Smooth muscle cell (in vitro differentiated cells): ENCODE results near the gene DST. TPM values are rescaled to one million over a fixed set of nuclear protein-coding genes. Genes with fewer than 3 reads are reported as not detected.

ENCODE experiments used
- DNase-seq: peaks from one replicate; lab custom pipeline; 2025; ENCODE audit not compliant: unreplicated experiment; lab: John Stamatoyannopoulos, UW
- H2AFZ ChIP-seq: fragments of 200-600 bp; sonication (generic); 2 replicates; pipeline ENCODE4 v1.6.0; 2016; ENCODE audit warnings: antibody characterized with exemption, low read depth, mild to moderate bottlenecking
- H3F3A ChIP-seq: fragments of 200-600 bp; sonication (generic); 2 replicates; pipeline ENCODE4 v1.6.0; 2017; ENCODE audit warnings: antibody characterized with exemption, low read depth
- H3K27ac ChIP-seq: fragments of 200-600 bp; sonication (generic); 2 replicates; pipeline ENCODE4 v1.5.1; 2016; ENCODE audit warnings: low read depth, mild to moderate bottlenecking
- H3K27me3 ChIP-seq: fragments of 200-600 bp; sonication (generic); 2 replicates; pipeline ENCODE4 v1.6.1; 2016; ENCODE audit warnings: low read depth, mild to moderate bottlenecking
- H3K36me3 ChIP-seq: fragments of 200-600 bp; sonication (generic); 2 replicates; pipeline ENCODE4 v1.5.1; 2016; ENCODE audit warnings: low read depth
- H3K4me1 ChIP-seq: fragments of 200-600 bp; sonication (generic); 2 replicates; pipeline ENCODE4 v1.5.1; 2016; ENCODE audit warnings: low read depth
- H3K4me2 ChIP-seq: fragments of 200-600 bp; sonication (generic); 2 replicates; pipeline ENCODE4 v1.6.0; 2016; ENCODE audit warnings: mild to moderate bottlenecking
- H3K4me3 ChIP-seq: fragments of 200-600 bp; sonication (generic); 2 replicates; pipeline ENCODE4 v1.5.1; 2016; ENCODE audit warnings: mild to moderate bottlenecking
- H3K79me2 ChIP-seq: fragments of 200-600 bp; sonication (generic); 2 replicates; pipeline ENCODE4 v1.6.0; 2016; ENCODE audit warnings: low read depth, mild to moderate bottlenecking
- H3K9ac ChIP-seq: fragments of 200-600 bp; sonication (generic); 2 replicates; pipeline ENCODE4 v1.6.0; 2016; ENCODE audit warnings: low read depth
- H3K9me3 ChIP-seq: fragments of 200-600 bp; sonication (generic); replicated peaks from 2 replicates; pipeline ENCODE4 v1.5.1; 2016; ENCODE audit warnings: low read depth
- H4K20me1 ChIP-seq: fragments of 200-600 bp; sonication (generic); 2 replicates; pipeline ENCODE4 v1.6.0; 2016; ENCODE audit warnings: low read depth
- CTCF ChIP-seq: fragments of 200-600 bp; sonication (generic); IDR thresholded peaks from 2 replicates; pipeline ENCODE4 v1.5.1; 2017; ENCODE audit warnings: borderline replicate concordance, mild to moderate bottlenecking, antibody characterized with exemption; ENCODE audit not compliant: insufficient read depth, poor library complexity, severe bottlenecking
- WGBS: methylation state at CpG from one replicate; pipeline ENCODE4 v1.1.7; 2016; ENCODE audit warnings: low lambda C conversion rate; 5-methylcytosine and 5-hydroxymethylcytosine counted together
- polyA plus RNA-seq: library from polyadenylated mRNA; unstranded; fragments of >200 nt; fragmentation: Nextera tagmentation; extraction: Ambion mirVana; gene quantifications from 2 replicates; pipeline ENCODE4 v1.2.1, GENCODE V29; 2016
- total RNA-seq: library from RNA; depleted of rRNA; stranded (reverse); fragments of >200 nt; gene quantifications from 2 replicates; pipeline ENCODE4 v1.2.3, GENCODE V29; 2014

DST gene
- total and polyA plus RNA-seq, 2 experiments from 2014 or later: 17.1 to 186 TPM

- Histone ChIP-seq H3F3A (no peaks in the 10 kb centered on the region), H3K4me2 (no peak overlapping the region), H3K4me3 (no peak overlapping the region), H4K20me1 (no peaks in the 10 kb centered on the region), H3K9me3 (no peaks in the 10 kb centered on the region), H3K27ac (no peak overlapping the region), H2AFZ (no peak overlapping the region), H3K27me3 (no peaks in the 10 kb centered on the region), H3K9ac (no peak overlapping the region), H3K4me1 (no peaks in the 10 kb centered on the region), H3K36me3 (peaks cover 7% of the 10 kb centered on the region), H3K79me2 (no peaks in the 10 kb centered on the region)
- TF ChIP-seq CTCF: no peak
- WGBS: 94% methylated on average over 5 of the region's 5 CpGs
- no peak for DNase-seq
Observed at GRCh38 chr6:56458324-56458884, 184.3 kb downstream of the DST start.

DNA sequence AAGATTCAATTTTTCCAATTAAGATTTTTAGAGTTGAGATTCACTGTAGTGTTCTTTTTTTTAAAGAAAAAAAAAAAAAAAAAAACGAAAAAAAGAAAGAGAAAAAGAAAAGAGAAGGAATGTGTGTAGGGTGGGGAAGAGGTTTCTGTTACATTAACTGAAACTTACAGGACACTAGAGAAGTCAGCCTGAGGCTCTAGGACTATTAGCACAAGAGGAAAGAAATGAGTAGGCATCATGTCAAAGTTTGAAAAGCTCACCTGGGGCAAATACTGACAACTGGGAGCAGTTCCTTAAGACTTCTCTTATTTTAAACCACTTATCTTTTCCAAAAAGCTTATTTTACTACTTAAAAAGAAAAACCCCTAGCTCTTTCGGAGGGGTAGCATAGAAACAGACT is 185.9 kb downstream of the DST start:
- Histone ChIP-seq H2AFZ (no peak overlapping the region), H3K9ac (no peak overlapping the region), H3K36me3 (peaks cover 7% of the 10 kb centered on the region), H3K9me3 (no peaks in the 10 kb centered on the region), H3K27me3 (no peaks in the 10 kb centered on the region), H3K79me2 (no peaks in the 10 kb centered on the region), H3F3A (no peaks in the 10 kb centered on the region), H3K4me1 (no peaks in the 10 kb centered on the region), H3K27ac (no peak overlapping the region), H3K4me2 (no peak overlapping the region), H3K4me3 (no peak overlapping the region), H4K20me1 (no peaks in the 10 kb centered on the region)
- no peak for DNase-seq
- no peak for TF ChIP-seq CTCF
- WGBS: 68% methylated on average over 2 of the region's 2 CpGs

DNA sequence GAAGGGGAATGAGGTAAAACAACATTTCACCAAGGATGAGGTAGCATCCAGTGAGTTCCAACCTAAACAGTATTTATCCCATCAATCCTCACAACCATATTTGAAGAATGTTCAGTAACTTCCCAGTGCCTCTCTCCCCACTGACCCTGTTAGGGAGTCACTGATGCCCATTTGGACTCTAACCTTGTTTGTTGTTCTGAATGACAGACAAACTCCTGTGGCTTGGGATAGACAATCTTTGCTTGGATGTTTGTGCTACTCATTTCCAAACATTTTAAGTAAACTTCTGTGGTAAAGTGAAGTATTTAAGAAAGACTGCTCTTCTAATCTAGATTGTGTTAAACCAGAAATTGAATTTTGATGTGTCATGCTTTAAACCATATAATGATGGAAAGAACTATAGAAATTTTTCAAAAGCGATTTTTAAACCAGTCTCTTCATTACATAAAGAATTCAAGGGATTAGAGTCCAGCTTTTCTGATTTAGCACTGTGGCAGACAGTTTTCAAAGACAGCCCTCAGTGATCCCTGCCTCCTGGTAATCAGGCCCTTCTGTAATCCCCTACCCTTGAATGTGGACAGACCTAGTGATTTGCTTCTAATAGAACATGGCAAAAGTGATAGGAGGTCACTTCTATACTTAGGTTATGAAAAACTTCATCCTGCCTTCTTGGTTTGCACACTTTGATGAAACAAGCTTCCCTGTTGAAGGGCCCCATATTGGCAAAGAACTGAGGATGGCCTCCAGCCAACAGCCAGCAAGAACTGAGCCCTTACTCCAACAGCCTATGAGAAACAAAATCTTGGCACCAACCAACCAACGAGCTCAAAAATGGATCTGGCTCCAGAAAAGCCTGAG is 191.6 kb downstream of the DST start:
- peak overlapping the region; percentile 2 for H3K4me2 ChIP-seq
- TF ChIP-seq CTCF: no peak
- 51% methylated on average over 2 of the region's 2 CpGs for WGBS
- no peaks in the 10 kb centered on the region for H3K36me3 ChIP-seq
- H3K27me3 ChIP-seq: no peaks in the 10 kb centered on the region
- H3K4me3 ChIP-seq: no peak overlapping the region
- no peak for DNase-seq
- H4K20me1 ChIP-seq: no peaks in the 10 kb centered on the region
- H3K9me3 ChIP-seq: no peaks in the 10 kb centered on the region
- no peaks in the 10 kb centered on the region for H3K4me1 ChIP-seq
- H3K9ac ChIP-seq: no peak overlapping the region
- no peaks in the 10 kb centered on the region for H3F3A ChIP-seq
- H3K27ac ChIP-seq: no peak overlapping the region
- no peaks in the 10 kb centered on the region for H3K79me2 ChIP-seq
- H2AFZ ChIP-seq: no peak overlapping the region

DNA sequence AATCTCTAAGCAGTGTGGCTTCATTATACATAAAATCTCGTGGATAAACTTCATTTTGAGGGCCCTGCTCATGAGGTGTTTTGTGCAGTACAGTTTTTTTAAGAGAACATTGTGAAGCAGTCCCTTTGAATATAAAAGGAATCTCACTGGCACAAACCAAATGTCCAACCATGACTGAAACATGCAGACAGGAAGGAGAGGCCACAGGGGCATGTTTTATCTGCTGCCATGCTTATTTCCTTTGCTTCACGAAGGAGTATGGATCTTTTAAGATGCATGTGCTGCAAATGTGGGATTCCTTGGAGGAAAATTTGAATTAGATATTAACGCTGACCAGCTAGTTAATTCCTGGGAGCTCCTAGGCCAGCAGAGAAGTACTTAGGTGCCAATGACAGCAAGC is 192.3 kb downstream of the DST start:
- no peaks in the 10 kb centered on the region for H3K79me2 ChIP-seq
- no peak for TF ChIP-seq CTCF
- no peaks in the 10 kb centered on the region for H4K20me1 ChIP-seq
- H2AFZ ChIP-seq: no peak overlapping the region
- H3K4me3 ChIP-seq: no peak overlapping the region
- WGBS: 84% methylated on average over 3 of the region's 3 CpGs
- H3K27me3 ChIP-seq: no peaks in the 10 kb centered on the region
- H3K9ac ChIP-seq: no peak overlapping the region
- H3K36me3 ChIP-seq: no peaks in the 10 kb centered on the region
- no peaks in the 10 kb centered on the region for H3F3A ChIP-seq
- H3K27ac ChIP-seq: no peak overlapping the region
- H3K4me1 ChIP-seq: no peaks in the 10 kb centered on the region
- no peak for DNase-seq
- H3K9me3 ChIP-seq: no peaks in the 10 kb centered on the region
- H3K4me2 ChIP-seq: no peak overlapping the region
